Measurements from ENCODE around the gene PLEKHG3.
"Not testable (repeated sequence)": the region's sequence is repeated elsewhere in the genome, so short reads cannot be mapped to it uniquely, and the experiment has no call there.

PLEKHG3 gene

DNA sequence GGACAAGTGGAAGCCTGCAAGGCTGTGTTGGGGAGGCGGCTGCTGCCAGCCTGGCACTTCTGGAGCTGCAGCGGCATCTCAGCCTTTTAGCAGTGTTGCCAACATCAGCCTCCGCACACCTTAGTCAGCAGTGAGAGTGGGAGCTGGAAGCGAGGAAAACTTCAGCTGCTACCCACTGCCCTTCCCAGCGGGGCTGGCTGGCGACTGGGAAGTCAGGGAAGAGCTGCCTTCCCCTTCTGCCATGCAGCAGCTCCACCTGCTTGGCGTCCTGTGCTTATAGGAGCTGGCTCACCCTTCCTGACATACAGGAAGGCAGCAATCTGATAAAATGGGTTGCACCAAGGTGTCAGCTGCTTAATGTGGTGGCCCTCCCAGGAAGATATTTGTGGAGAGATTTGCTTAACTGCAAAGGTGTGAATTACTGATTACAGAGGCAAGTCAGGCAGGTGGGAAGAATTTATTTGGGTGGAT is 15.4 kb upstream of the PLEKHG3 start:
- no peak for DNase-seq

DNA sequence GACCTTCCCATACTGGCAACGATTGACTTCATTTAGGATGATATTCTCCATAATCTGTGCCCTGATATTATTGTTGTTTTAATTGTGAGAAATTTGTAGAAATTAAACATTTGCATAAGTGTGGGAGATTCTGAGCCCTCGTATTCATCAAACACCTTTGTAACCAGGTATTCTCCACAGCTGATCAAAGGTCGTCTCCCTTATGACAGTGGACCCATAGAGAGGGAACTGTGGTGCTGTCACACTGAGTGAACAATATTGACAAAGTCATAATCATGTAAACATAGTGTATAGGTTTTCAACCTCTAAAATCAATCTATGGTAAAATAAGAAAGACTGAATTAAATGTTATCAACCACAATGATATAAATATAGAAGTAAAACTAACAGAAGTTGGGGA is 14.9 kb upstream of the PLEKHG3 start:
- no peak for DNase-seq

DNA sequence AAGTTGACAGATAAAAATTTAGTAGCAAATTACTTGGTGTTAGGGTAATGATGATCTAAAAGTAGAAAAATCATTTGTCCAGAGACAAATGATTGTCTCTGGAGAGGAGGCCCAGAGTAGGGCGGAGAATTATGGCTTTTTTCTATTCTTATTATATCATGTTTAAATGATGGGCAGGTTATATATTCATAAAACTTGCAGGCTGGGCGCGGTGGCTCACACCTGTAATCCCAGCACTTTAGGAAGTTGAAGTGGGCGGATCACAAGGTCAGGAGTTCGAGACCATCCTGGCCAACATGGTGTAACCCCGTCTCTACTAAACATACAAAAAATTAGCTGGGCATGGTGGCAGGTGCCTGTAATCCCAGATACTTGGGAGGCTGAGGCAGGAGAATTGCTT is 13.6 kb upstream of the PLEKHG3 start:
- DNase-seq = not testable (repeated sequence)

DNA sequence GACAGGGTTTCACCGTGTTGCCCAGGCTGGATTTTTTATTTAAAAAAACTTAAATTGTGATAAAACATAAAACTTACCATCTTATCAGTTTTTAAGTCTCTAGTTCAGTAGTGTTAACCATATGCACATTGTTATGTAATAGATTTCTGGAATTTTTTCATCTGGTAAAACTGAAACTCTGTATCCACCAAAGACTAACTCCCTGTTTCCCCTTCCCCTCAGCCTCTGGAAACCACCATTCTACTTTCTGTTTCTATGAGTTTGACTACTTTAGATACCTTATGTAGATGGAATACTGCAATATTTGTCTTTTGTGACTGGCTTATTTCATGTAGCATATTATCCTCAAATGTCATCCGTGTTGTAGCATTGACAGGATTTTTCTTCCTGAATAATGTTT is 12.8 kb upstream of the PLEKHG3 start:
- DNase-seq = no peak

DNA sequence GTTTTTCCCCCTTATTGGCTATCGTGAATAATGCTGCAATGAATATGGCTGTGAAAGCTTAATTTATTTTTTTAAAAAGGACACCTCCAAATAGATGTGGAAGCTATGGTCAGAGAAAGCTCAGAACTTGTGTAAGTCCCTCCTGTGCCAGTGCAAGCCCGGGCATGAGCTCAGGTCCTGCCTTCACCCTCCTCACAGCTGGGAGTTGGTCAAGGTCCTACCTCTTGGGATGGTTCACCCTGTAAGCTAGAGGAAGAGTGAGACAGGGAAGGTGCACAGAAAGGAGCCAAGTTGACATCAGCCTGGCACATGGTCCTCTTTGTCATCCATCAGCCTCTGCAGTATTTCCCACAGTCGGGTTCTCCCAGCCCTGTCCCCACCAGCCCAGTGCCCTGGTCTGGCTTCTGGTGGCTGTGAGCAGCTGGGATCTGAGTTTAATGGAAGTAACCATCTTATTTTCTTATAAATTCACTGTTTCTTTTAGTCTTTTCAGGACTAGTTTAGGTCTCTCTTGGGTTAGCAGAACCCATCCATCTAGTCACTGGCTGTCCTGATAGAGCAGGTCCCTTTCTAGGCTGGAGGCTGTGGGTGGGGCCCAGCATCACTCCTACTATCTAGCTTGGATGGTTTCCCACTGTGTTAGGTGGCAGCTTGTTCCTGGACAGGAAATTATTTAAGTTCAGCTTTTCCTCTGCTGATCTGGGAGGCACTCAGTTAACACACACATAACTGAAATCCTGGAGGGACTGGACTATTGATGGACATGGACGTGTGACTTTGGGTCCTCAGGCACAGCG is 11.8 kb upstream of the PLEKHG3 start:
- DNase-seq = no peak

DNA sequence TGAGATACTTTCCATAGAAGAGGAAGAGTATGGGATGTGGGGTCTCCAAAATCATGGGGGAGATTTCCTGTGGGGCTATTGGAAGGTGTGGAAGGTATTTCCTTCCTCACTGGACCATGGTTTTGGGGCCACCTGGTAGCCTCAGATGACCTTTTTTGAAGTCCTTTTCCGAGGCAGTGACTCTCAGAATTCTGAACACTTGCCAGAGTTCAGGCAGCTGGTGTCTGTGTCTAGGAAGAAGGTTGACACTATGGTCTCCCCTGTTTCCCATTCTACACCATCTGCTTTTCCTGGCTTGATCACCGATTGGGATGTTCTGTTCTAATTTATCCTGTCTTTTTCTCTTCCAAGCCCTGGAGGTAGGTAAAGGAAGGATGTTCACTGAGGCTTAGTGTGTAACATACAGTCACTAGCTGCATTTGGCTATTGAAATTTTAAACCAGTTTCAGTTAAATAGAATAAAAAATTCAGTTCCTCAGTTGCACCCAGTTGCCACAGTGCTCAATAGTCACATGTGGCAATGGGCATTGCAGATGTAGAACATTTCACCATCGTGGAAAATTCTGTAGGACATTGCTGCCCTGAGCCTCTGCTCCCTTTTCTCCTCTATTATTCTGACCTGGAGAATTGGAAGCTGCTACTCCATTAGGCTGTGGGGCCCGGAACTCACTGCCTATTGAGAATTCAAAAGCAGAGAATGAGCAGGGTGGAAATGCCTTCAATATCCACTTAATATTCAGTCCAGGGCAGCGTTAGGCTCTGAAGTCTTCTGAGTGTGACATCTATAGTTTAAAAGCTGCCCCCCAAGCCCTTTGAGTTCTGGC is 11.0 kb upstream of the PLEKHG3 start:
- DNase-seq = no peak

DNA sequence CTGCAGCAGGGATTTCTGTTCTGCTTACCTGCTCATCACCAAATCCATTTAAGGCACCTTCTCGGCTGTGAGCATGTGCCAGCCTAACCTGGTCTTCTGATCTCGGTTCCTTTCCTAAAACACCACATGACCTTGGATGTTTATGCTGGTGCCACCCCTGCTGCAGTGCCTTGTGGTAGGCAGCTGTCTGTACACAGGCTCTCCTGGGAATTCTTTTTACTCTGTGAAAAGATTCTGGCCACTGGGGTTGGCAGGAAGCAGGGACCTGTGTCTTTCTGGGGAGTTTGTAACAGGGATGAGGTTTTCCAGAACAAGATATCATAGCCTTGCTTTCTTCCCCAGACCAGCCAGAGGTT is 10.4 kb upstream of the PLEKHG3 start:
- DNase-seq = no peak

DNA sequence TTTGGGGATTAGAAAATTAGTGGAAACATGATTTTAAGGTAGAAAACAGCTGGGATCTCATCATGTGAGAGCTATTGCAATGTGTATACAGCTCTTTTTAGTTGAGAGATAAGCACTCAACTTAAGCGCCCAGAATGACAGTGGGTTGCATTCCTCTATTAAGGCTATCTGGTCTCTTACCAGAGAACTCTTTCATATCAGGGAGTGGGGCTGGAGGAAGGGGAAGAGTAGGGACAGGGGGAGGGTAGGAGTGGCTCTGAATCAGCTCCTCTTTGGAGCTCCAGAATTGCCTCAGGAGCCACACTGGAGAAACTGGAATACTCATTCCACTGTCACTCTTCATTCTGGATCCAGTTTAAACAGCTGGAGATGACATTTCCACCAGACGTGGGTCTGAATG is 9.2 kb upstream of the PLEKHG3 start:
- DNase-seq = no peak

DNA sequence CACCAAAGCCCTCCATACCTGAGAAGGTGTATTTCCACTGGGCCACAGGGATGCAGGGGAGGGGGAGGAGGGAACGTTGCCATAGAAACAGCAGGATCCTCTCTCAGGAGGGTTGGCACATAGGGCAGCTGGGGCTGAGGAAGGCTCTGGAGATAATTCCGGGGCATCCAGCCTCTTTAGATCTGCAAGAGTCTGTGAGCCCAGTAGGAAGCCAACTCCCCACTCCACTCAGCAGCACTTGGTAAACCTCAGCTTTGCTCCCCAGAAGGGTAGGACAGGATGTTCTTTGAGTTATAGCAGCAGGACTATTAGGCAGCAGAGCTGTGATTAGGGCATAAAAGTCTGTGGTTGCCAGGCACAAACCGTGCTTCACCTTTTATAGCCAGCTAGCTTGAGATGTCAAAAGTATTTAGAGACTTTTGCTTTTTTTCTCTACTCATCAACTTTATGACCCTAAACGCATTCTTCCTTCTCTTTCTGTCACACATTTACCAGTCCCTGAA is 7.8 kb upstream of the PLEKHG3 start:
- no peak for DNase-seq

DNA sequence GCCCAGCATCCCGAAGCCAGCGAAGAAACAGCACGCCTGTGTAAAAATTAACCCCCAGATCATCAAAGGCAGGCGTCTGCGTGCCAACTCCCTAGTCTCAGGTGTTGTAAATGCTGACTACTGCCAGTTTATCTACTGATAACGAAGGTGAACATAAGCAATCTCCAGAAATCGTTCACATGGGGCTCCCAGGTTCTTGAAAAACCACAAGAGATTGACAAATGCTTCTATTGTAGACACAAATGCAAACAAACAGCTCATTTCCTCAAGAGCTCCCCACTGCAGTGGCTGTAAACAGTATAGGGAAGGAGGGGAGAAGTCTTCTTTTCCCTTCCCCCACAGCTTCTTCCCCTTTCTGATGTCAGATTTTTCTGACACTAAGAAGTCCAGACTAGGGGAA is 5.3 kb upstream of the PLEKHG3 start:
- no peak for DNase-seq

DNA sequence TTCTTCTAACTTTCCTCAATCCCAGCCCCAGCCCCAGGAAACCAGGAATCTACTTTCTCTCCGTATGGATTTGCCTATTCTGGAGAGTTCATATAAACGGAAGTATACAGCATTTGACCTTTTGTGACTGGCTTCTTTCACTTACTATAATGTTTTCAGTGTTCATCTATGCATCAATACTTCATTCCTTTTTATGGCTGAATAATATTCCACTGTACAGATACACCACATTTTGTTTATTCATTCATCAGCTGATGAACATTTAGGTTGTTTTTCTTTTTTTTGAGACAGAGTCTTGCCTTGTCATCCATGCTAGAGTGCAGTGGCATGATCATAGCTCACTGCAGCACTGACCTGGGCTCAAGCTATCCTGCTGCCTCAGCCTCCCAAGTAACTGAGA is 3.9 kb upstream of the PLEKHG3 start:
- DNase-seq = no peak

DNA sequence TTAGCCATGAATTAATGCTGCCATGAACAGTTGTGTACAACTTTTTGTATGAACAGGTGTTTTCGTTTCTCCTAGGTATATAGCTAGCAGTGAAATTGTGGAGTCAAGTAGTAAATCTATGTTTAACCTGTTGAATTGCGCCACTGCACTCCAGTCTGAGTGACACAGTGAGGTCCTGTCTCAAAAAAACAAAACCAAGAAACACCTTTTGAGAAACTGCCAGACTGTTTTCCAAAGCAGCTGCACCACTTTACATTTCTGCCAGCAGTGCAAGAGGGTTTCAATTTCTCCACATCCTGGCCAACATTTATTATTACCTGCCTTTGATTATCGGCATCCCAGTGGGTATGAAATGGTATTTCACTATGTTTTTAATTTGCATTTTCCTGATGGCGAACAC is 3.3 kb upstream of the PLEKHG3 start:
- no peak for DNase-seq

DNA sequence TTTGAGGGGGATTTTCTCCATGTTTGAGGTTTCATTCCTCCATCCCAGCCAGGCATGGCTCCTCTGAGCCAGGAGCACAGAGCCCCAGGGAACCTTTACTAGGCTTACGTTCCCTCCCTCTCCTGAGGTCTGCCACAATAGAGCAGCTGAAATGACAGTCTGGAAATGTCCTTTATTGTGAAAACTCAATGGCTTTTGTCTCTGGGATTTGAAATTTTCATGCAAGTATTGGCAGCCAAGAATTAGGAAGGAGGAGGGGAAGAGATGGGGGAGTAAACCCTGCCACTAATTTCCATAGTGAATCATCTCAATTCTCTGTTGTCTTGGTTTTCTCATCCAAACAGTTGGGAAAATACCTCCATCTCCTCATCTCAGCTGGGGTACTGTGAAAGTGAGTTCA is 2.6 kb upstream of the PLEKHG3 start:
- DNase-seq = no peak

DNA sequence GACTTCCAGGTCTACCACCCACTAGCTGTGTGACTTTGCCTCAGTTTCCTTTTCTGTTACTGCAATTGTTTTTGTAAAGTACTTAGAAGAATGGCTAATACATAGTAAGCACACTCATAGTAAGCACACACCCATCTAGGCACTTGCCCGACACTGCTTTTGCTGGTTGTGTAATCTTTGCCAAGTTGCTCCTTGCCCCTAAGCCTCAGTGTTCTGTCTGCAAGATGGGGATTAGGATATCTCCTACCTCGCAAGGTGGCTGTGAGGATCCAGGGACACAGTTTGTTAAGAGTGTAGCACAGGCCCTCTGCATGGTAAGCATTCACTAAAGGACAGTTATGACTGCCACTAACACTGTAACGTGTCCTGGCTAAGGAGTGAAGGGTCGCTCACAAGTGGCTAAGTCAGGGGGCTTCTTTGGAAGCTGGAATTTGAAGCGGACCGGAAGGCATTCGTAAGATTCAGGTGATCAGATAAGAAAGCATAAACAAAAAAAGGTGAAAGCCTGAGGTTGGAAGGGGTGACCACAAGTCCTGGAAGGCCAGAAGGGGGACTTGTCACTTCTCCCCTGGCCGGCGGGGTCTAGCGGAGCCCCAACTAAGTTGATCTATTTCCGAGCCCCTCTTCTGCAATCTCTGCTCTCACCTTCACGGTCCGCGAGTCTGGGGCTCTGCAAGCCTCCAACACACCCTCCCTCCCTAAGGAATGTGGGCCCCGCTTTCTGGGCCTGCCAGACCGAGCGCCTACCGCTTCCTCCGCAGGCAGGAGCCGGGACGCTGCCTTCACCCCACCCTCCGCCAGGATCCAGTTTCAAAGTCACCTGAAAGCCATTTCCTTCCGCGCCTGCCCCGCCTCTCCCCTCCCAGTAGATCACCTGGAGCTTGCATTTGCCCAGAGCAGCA is 1.5 kb upstream of the PLEKHG3 start:
- no peak for DNase-seq

DNA sequence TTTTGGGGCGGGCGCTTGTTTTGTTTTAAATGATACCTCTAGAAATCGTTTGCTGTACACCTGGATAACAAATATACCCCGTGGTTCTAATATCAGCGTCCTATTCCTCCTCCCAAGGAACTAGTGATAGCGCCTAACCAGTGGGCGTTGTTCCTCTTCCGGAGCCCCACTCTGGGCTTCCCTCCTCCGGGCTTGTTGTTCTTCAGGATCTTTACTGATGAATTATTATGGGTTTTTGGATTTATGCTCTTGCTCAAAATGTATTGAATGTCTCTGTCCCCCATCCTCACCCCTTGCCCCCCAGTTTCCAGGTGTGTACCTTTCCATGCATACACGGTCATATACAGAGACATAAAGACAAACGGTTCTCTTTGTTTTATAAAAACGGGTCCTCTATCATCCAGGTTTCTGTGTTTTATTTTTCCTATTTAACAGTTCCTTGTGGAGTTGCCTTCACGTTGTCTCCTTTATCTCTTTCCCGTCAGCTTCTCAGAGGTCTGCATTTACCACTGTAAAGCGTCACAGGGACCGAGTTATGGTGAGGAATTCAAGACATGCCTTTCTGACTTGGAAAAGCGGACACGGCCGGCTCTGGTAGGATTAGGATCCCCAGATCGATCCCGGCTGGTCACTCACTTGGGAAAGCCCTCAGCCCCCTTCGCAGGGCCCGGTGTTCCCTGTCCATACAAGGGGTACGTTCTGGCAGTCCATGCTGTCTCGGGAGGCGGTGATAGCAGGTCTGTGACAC is 655 bp upstream of the PLEKHG3 start:
- no peak for DNase-seq

DNA sequence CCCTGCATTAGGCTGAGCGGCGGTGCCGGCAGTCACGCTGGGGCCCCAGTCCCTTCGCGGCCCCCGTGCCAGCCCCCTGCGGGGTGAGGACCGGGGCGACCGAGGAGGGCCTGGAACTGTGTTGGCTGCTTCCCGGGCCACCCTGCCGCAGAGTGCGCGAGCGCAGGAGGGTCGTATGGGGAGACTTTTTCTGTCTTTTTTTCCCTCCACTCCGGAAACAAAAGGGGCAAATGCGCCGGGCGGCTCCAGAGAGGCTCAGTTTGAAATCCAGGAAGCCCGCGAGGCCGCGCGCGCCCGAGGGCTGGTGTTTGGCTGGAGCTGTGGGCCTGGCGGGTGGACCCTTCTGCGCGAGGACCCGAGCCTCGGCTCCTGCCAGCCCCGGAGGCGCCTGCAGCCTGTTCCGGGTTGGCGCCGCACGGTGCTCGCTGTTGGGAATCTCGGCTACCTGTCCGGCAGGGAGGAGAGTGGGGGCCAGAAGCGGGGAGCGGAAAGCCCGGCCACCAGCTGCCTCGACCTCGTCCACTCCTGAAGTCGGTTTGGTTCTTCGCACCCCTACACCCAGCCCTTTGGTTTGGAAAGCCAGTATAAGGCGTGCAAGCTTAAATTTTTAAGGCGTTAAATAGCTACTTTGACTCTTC is 638 bp downstream of the PLEKHG3 start:
- DNase-seq = no peak

DNA sequence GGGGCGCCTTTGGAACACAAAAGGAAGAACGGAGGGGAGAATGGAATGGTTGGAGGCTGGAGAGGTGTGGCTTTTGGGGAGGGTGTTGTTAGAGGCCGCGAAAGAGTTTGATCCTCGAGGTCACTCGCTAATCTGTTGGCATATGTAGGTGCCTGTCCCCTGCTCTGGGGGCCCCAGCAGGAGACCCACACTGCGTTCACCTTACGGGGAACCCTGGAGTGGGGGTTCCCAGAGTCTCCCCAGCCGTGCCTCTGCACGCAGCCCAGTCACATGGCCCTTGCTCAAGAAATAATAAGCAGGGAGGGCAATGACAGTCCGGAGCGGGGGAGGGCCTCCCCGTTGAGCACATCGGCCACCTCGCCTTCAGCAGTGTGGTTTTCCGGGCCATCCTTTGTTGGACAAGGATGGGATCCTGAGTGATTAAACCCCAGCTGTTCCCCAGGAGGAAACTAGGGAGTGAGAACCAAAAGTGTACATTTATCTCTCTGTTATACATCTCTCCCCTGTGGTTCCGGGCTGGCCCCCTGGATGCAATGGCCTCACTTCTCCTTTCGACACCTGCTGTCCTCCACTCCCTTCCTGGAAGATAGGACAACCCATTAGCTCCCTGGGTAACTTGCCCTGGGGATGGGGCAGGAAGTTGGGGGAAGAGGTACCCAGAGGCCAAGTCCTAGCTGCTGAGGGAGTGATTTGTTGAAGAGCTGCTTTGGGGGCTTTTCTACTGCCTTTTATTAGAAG is 1.3 kb downstream of the PLEKHG3 start:
- DNase-seq = no peak

DNA sequence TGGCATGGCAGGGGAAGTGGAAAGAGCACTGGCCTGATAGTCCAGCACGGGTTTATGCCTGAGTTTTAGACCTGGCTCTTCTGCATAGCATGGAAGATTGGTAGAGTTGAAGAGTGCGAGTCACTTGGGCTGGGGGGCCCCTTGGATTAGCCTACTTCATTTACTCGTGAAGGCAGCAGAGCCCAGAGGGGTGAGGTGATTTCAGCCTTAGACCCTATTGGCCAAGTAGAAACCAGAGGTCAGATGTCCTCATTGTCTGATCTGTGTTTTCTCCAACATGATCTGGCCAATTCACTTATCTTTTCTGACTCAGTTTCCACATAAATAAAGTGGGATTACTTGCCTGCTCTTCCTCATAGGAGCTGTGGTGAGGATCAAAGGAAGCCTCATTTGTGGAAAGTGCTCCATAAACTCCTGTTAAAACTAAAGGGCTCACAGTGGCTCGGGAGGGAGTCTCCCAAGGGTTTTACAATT is 1.9 kb downstream of the PLEKHG3 start:
- no peak for DNase-seq

DNA sequence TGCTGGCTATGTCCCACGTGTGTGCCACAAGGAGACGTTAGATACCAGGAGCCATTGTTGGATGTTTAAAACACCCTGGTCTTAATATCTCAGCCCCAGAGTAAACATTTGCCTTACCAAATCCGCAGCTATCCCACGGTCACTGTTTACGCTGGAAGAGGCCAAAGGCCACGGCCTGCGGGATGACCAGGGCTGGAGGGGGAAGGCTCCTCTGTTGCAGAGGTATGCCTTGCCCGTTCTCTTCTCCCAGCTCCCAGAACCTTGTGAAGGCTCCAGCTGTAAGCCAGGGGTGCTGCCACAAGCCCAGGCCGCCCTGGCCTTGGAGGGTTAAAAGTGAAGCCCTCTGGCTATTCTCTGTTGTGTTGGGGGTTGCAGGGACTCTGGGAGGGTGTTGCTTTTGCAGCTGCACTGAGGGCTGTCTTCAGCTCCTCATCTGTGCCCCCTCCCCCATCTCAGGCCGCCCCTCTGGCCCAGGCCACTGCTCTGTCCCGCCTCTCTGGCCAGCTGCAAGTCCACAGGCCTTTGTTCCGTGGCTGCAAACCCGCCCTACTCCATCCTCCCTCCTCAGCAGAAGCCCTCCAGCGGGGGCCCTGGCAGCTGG is 2.5 kb downstream of the PLEKHG3 start:
- no peak for DNase-seq

DNA sequence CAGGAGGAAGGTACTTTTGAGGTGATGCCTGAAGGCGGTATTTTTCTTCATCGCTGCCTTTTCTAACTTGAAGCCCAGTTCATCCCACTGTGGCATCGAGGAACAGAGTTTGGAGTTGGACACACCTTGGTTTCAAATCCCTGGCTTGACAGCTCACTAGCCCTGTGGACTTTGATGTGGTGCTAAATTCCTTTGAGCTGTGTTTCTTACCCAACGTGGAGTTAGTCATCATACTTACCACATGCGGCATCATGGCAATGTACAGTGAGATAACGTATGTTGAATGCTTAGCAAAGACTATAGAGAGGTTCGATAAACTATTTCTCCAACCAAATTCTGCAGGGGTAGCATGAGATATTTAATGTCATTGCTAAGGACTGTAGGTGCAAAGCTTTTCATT is 3.4 kb downstream of the PLEKHG3 start:
- DNase-seq = no peak

Data from effector CD8-positive, alpha-beta T cell (primary cell).